ENCODE data around the gene WRNIP1. TPM values are rescaled to one million over a fixed set of nuclear protein-coding genes. Genes with fewer than 3 reads are reported as not detected.
"Not testable (repeated sequence)": the region's sequence is repeated elsewhere in the genome, so short reads cannot be mapped to it uniquely, and the experiment has no call there.

The WRNIP1 gene
- total RNA-seq, 2 donors from 2014 or later = 42.7 to 44.3 TPM

GRCh38 chr6:2755456-2755855 is 9.7 kb upstream of the WRNIP1 start:
- ATAC-seq (no peak), DNase-seq (no peak)
- intact Hi-C loops (cut with DNase I, micrococcal nuclease) = loop anchor here in 1 of 2 donors (10.0 kb wide), 1 partner anchor 1161 kb away; no protein-coding TSS in a partner anchor

- intact Hi-C loops (cut with DNase I, micrococcal nuclease) = loop anchor here in 1 of 2 donors (10.0 kb wide), 1 partner anchor 1161 kb away; no protein-coding TSS in a partner anchor
- ATAC-seq (no peak), DNase-seq (no peak)
These were observed 9.0 kb upstream of the WRNIP1 start for GRCh38 chr6:2756241-2756640.

GRCh38 chr6:2756687-2757224 is 8.4 kb upstream of the WRNIP1 start:
- ATAC-seq (no peak), DNase-seq (no peak)
- intact Hi-C loops (cut with DNase I, micrococcal nuclease) = loop anchor here in 1 of 2 donors (10.0 kb wide), 1 partner anchor 1162 kb away; no protein-coding TSS in a partner anchor

- ATAC-seq = no peak
- intact Hi-C loops (cut with DNase I, micrococcal nuclease) = loop anchor here in 1 of 2 donors (10.0 kb wide), 1 partner anchor 1164 kb away; no protein-coding TSS in a partner anchor
- no peak for DNase-seq
These were observed 6.2 kb upstream of the WRNIP1 start for GRCh38 chr6:2758980-2759379.

- ATAC-seq (no peak), DNase-seq (no peak)
- intact Hi-C loops (cut with DNase I, micrococcal nuclease) = no loop called here
These were observed 4.0 kb upstream of the WRNIP1 start for GRCh38 chr6:2760882-2761842.

- DNase-seq; intact Hi-C loops (cut with DNase I, micrococcal nuclease); ATAC-seq: not testable (repeated sequence)
These were observed 2.3 kb upstream of the WRNIP1 start for GRCh38 chr6:2762868-2763267.

- intact Hi-C loops (cut with DNase I, micrococcal nuclease) = no loop called here
- ATAC-seq = no peak
- DNase-seq = peak in 1 of 2 donors; percentile 47
These were observed 1.8 kb upstream of the WRNIP1 start for GRCh38 chr6:2763345-2763841.

GRCh38 chr6:2763876-2764540 is 1.2 kb upstream of the WRNIP1 start:
- intact Hi-C loops (cut with DNase I, micrococcal nuclease) = no loop called here
- peak in 1 of 2 donors; percentile 46 for DNase-seq
- ATAC-seq = no peak

GRCh38 chr6:2764610-2765165 is 505 bp upstream of the WRNIP1 start:
- intact Hi-C loops (cut with DNase I, micrococcal nuclease) = no loop called here
- peak; percentile 74 for ATAC-seq
- peak; percentile 61 to 68 for DNase-seq

GRCh38 chr6:2765896-2766766 is 938 bp downstream of the WRNIP1 start:
- peak; percentile 41 for ATAC-seq
- peak; percentile 57 to 68 for DNase-seq
- intact Hi-C loops (cut with DNase I, micrococcal nuclease) = no loop called here

- intact Hi-C loops (cut with DNase I, micrococcal nuclease) = no loop called here
- DNase-seq = no peak
- no peak for ATAC-seq
These were observed 1.8 kb downstream of the WRNIP1 start for GRCh38 chr6:2766767-2767656.

GRCh38 chr6:2767657-2768524 is 2.7 kb downstream of the WRNIP1 start:
- intact Hi-C loops (cut with DNase I, micrococcal nuclease) = no loop called here
- ATAC-seq (no peak), DNase-seq (no peak)

- DNase-seq (no peak), ATAC-seq (no peak)
- intact Hi-C loops (cut with DNase I, micrococcal nuclease) = no loop called here
These were observed 3.5 kb downstream of the WRNIP1 start for GRCh38 chr6:2768696-2769095.

GRCh38 chr6:2770171-2770570 is 5.0 kb downstream of the WRNIP1 start:
- no peak for ATAC-seq
- intact Hi-C loops (cut with DNase I, micrococcal nuclease) = no loop called here
- DNase-seq = peak in 1 of 2 donors; percentile 41

GRCh38 chr6:2771079-2771478 is 5.9 kb downstream of the WRNIP1 start:
- intact Hi-C loops (cut with DNase I, micrococcal nuclease) = no loop called here
- ATAC-seq = no peak
- no peak for DNase-seq

GRCh38 chr6:2772840-2773239 is 7.6 kb downstream of the WRNIP1 start:
- intact Hi-C loops (cut with DNase I, micrococcal nuclease) = no loop called here
- ATAC-seq = no peak
- no peak for DNase-seq
